ENCODE data around the gene CYSLTR2. TPM values are rescaled to one million over a fixed set of nuclear protein-coding genes. Genes with fewer than 3 reads are reported as not detected.

Gene CYSLTR2
- total RNA-seq, 2 donors from 2014 or later: 0.59 to 0.74 TPM

DNA sequence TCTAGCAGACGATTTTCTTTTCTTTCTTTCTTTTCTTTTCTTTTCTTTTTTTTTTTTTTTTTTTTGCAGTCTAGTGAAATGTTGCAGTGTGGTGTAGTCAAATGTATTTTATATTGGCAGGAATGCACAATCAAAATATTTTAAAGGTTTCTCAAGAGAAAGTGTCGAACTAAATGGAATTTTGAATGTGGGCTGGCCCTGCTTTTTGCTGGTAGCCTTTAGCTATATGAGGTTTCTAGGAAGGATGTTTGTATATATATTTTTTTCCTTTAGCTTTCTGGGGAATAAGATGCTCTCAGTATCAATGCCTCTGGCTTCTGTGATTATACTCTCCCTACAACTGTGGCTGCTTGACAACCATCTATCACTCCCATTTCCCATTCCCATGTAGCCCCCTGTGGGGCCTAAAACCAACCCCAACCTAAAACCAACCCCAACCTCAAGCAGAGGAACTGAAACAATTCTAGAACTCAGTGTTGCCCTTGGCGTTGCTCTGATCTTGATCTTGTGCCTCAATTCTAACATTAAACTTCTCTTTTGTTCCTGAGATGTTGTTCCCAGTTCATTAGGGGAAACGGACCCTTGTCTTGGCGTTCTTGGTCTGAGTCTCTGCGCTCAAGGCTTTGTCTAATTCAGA lies 27.1 kb downstream of the CYSLTR2 start:
- no peaks in the 10 kb centered on the region for H3K4me1 ChIP-seq (replicated peaks)
- TF ChIP-seq POLR2A (IDR thresholded peaks at IDR 0.05) (no peak), POLR2AphosphoS5 (IDR thresholded peaks at IDR 0.05) (no peak)
- TF ChIP-seq, protein P1, sequence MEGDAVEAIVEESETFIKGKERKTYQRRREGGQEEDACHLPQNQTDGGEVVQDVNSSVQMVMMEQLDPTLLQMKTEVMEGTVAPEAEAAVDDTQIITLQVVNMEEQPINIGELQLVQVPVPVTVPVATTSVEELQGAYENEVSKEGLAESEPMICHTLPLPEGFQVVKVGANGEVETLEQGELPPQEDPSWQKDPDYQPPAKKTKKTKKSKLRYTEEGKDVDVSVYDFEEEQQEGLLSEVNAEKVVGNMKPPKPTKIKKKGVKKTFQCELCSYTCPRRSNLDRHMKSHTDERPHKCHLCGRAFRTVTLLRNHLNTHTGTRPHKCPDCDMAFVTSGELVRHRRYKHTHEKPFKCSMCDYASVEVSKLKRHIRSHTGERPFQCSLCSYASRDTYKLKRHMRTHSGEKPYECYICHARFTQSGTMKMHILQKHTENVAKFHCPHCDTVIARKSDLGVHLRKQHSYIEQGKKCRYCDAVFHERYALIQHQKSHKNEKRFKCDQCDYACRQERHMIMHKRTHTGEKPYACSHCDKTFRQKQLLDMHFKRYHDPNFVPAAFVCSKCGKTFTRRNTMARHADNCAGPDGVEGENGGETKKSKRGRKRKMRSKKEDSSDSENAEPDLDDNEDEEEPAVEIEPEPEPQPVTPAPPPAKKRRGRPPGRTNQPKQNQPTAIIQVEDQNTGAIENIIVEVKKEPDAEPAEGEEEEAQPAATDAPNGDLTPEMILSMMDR (IDR thresholded peaks at IDR 0.05): no peak
- H3K36me3 ChIP-seq: no peaks in the 10 kb centered on the region
- no peak overlapping the region for H3K27ac ChIP-seq
- no peak for DNase-seq (ENCODE audit: low spot score)
- H3K27me3 ChIP-seq (replicated peaks; ENCODE audit: insufficient read depth): no peaks in the 10 kb centered on the region
- 87% methylated on average over 6 of the region's 6 CpGs for WGBS
- no peak overlapping the region for H3K4me3 ChIP-seq
- no peaks in the 10 kb centered on the region for H3K9me3 ChIP-seq
- intact Hi-C loops (cut with DNase I): no loop called here

DNA sequence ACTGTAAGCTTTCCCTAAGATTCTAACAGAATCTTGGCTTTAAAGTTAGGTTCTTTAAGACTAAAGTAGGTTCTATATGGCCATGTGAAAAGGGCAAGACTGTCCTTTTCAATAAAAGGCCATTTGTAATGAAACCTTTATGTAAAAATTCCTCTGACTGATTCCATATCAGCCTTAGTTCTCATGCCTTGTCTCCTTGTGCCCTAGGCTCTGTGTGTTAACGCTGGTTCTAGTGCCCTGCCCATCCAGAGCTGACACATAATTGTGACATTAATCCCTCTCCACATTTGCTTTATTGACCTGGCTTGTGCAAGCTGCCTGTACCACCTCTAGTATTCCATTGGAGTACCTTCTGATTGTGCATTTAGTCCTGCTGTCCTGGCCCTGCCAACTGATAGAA lies 28.2 kb downstream of the CYSLTR2 start:
- H3K9me3 ChIP-seq: no peaks in the 10 kb centered on the region
- WGBS: 77% methylated on average over 1 of the region's 1 CpG
- no peak overlapping the region for H3K27ac ChIP-seq
- DNase-seq (ENCODE audit: low spot score): no peak
- no peaks in the 10 kb centered on the region for H3K36me3 ChIP-seq
- TF ChIP-seq POLR2A (IDR thresholded peaks at IDR 0.05): no peak
- TF ChIP-seq POLR2AphosphoS5 (IDR thresholded peaks at IDR 0.05): no peak
- TF ChIP-seq, protein P1 (IDR thresholded peaks at IDR 0.05): no peak
- intact Hi-C loops (cut with DNase I): no loop called here
- no peaks in the 10 kb centered on the region for H3K4me1 ChIP-seq (replicated peaks)
- no peaks in the 10 kb centered on the region for H3K27me3 ChIP-seq (replicated peaks; ENCODE audit: insufficient read depth)
- no peak overlapping the region for H3K4me3 ChIP-seq

DNA sequence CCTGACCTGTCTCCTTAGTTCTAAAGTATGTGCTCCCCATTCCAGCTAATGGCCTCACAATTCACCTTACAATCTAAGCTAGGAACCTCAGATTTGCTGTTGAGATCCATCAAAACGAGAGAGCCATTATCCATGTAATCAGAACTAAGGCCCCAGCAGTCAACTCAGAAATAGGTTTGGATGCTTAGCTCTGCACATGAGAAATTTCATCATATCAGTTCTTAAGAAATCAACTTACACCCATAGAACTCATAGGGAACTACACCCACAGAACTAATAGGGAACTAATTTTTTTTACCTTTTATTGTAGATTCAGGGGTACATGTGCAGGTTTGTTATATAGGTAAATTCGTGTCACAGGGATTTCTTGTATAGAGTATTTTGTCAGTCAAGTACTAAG lies 28.7 kb downstream of the CYSLTR2 start:
- TF ChIP-seq POLR2AphosphoS5 (IDR thresholded peaks at IDR 0.05) (no peak), POLR2A (IDR thresholded peaks at IDR 0.05) (no peak)
- TF ChIP-seq, protein P1 (IDR thresholded peaks at IDR 0.05): no peak
- no peak for DNase-seq (ENCODE audit: low spot score)
- Histone ChIP-seq H3K27ac (no peak overlapping the region), H3K27me3 (replicated peaks; ENCODE audit: insufficient read depth) (no peaks in the 10 kb centered on the region), H3K4me3 (no peak overlapping the region), H3K36me3 (no peaks in the 10 kb centered on the region), H3K4me1 (replicated peaks) (no peaks in the 10 kb centered on the region), H3K9me3 (no peaks in the 10 kb centered on the region)
- WGBS: 89% methylated on average over 2 of the region's 2 CpGs
- intact Hi-C loops (cut with DNase I): no loop called here

DNA sequence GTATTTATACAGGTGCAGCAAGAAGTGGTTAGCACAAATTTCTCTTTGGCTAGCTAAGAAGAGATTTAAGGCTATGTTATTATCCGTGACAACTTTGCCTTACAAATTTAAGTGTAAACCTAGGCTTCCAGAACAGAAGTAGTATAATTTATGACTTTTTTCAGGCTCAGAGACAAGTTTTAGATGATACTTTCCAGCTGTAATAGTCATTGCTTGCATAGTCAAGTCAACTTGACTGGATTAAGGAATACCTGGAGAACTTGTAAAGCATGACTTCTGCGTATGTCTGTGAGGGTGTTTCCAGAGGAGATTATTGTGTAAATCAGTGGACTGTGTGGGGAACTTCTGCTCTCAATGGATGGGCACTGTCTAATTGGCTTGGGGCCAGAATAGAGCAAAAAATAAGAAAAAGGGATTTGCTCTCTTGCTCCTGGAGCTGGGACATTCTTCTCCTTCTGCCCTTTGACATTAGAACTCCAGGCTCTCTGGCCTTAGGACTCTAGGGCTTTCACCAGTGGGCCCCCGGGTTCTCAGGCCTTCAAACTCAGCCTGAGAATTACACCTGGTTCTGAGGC lies 33.0 kb downstream of the CYSLTR2 start:
- WGBS: 58% methylated on average over 3 of the region's 3 CpGs
- Histone ChIP-seq H3K27ac (no peak overlapping the region), H3K4me3 (no peak overlapping the region), H3K36me3 (no peaks in the 10 kb centered on the region), H3K27me3 (replicated peaks; ENCODE audit: insufficient read depth) (no peaks in the 10 kb centered on the region), H3K4me1 (replicated peaks) (no peaks in the 10 kb centered on the region), H3K9me3 (no peaks in the 10 kb centered on the region)
- intact Hi-C loops (cut with DNase I): no loop called here
- DNase-seq (ENCODE audit: low spot score): no peak
- TF ChIP-seq, protein P1 (IDR thresholded peaks at IDR 0.05): no peak
- TF ChIP-seq POLR2AphosphoS5 (IDR thresholded peaks at IDR 0.05): no peak
- TF ChIP-seq POLR2A (IDR thresholded peaks at IDR 0.05): no peak

DNA sequence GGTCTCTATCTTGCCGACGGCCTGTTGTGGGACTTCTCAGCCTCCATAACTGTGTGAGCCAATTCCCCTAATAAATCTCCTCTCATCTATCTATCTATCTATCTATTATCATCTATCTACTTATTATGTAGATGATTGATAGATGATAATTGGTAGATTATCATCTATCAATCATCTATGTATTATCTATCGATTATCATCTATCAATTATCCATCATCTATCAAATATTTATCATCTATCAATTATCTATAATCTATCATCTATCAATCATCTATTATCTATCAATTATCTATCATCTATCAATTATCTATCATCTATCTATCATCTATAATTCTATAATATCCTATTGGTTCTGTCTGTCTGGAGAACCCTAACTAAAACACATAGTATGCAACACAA lies 33.5 kb downstream of the CYSLTR2 start:
- Histone ChIP-seq H3K36me3 (no peaks in the 10 kb centered on the region), H3K4me1 (replicated peaks) (no peaks in the 10 kb centered on the region), H3K27ac (no peak overlapping the region), H3K4me3 (no peak overlapping the region), H3K9me3 (no peaks in the 10 kb centered on the region), H3K27me3 (replicated peaks; ENCODE audit: insufficient read depth) (no peaks in the 10 kb centered on the region)
- intact Hi-C loops (cut with DNase I): no loop called here
- 88% methylated on average over 3 of the region's 3 CpGs for WGBS
- no peak for DNase-seq (ENCODE audit: low spot score)
- no peak for TF ChIP-seq POLR2A (IDR thresholded peaks at IDR 0.05)
- TF ChIP-seq, protein P1 (IDR thresholded peaks at IDR 0.05): no peak
- no peak for TF ChIP-seq POLR2AphosphoS5 (IDR thresholded peaks at IDR 0.05)

Data from prostate gland (tissue), 2 donors.